Heart right ventricle (tissue), 16 donors: Measurements from ENCODE around the gene HNRNPA3. TPM values are rescaled to one million over a fixed set of nuclear protein-coding genes. Genes with fewer than 3 reads are reported as not detected.

Experiments used
- ATAC-seq, 8 donors: fragments of 200-7000 bp; cut with Tn5 transposase; one replicate each; pipeline ENCODE4 v1.9.1; 2020; ENCODE audit warnings: mild to moderate bottlenecking in 8 of 8, moderate library complexity in 8 of 8, moderate number of reproducible peaks in 1 of 8
- DNase-seq, 2 donors: peaks; one replicate each; pipeline ENCODE4 v3.0.0-alpha.2; 2020
- H3K27ac ChIP-seq, 10 donors: fragments of 200-600 bp; sonication (generic) in 2 of 10; one replicate each; pipeline versions ENCODE4 v1.5.0 to v1.8.0; 2020 to 2022; ENCODE audit warnings: mild to moderate bottlenecking in 3 of 10
- H3K27me3 ChIP-seq, 7 donors: fragments of 200-600 bp; one replicate each; pipeline ENCODE4 v1.8.0; 2021 to 2022; ENCODE audit warnings: mild to moderate bottlenecking in 2 of 7
- H3K36me3 ChIP-seq, 9 donors: fragments of 200-600 bp; sonication (generic) in 1 of 9; one replicate each; pipeline versions ENCODE4 v1.5.0 to v1.8.0; 2020 to 2022; ENCODE audit warnings: mild to moderate bottlenecking in 2 of 9
- H3K4me1 ChIP-seq, 9 donors: fragments of 200-600 bp; sonication (generic) in 1 of 9; one replicate each; pipeline versions ENCODE4 v1.5.0 to v1.8.0; 2020 to 2022; ENCODE audit warnings: mild to moderate bottlenecking in 4 of 9
- H3K4me3 ChIP-seq, 10 donors: fragments of 200-600 bp; sonication (generic) in 2 of 10; one replicate each; pipeline versions ENCODE4 v1.5.0 to v1.8.0; 2020 to 2022; ENCODE audit warnings: mild to moderate bottlenecking in 7 of 10, moderate library complexity in 2 of 10
- H3K9me3 ChIP-seq, 11 donors: fragments of 200-600 bp in 10 of 11; sonication (generic) in 2 of 11; one replicate each; pipeline versions ENCODE4 v1.5.0 to v1.8.0; 2013 to 2022; ENCODE audit warnings: mild to moderate bottlenecking in 2 of 11, control low read depth in 1 of 11, moderate library complexity in 1 of 11
- CTCF ChIP-seq, 9 donors: fragments of 200-600 bp; sonication (generic) in 2 of 9; IDR thresholded peaks; one replicate each; pipeline versions ENCODE4 v1.5.0 to v1.8.0; 2021 to 2022; ENCODE audit warnings: antibody characterized with exemption in 9 of 9, mild to moderate bottlenecking in 5 of 9, moderate library complexity in 1 of 9
- WGBS, 2 donors: extraction: QIAGEN DNeasy Blood & Tissue Kit; methylation state at CpG; one replicate each; pipeline ENCODE4 v1.1.7; 2013; ENCODE audit warnings: inconsistent platforms in 1 of 2; 5-methylcytosine and 5-hydroxymethylcytosine counted together
- intact Hi-C, 10 donors: fragments of 100-400 bp; cut with DNase I; formaldehyde crosslinking; loops; one replicate each; pipeline versions ENCODE4 v1.11.1 to v1.14.2; 2022
- polyA plus RNA-seq, 2 donors: library from polyadenylated mRNA; stranded (reverse); fragments of 200-250 nt; gene quantifications; one replicate each; pipeline ENCODE4 v1.2.3, GENCODE V29; 2013
- total RNA-seq, 10 donors: library from RNA; stranded (reverse); fragmentation: NEBNext Ultra II Directional in 3 of 10; extraction: Animal tissue kit (Norgen Biotek cat#: 25700) in 3 of 10; gene quantifications; one replicate each; pipeline versions ENCODE4 v1.2.1 to v1.2.4, GENCODE V29; 2021 to 2023
- donor health status: Arrhythmogenic right ventricular cardiomyopathy.
- donor health status: ischemic (EF 13 %, LVEDD 7.1; RV severe dilation, severe dysfunction).
- donor health status: healthy with polysubstance abuse.
- donor health status: DM: no; HTN: yes; CAD: no.
- donor health status: DM: no; HTN: no; CAD: no.
- donor health status: ischemic (EF 25% LVEDD 6.9; RV normal size, moderate dysfunction).
- donor health status: ischemic (EF 25% LVEDD 5.7; RV mildly dilated, moderate dysfunction).
- donor health status: healthy.
- donor health status: DM: yes; HTN: yes; CAD: no.
- donor health status: Ischemic cardiomyopathy.
- donor health status: ischemic (EF 35%, LVEDD 5.7; RV mildly dilated, moderate dysfunction).
- donor health status: nonischemic (EF 11% LVEDD 7.7; RV severe dilation, severe dysfunction).
- donor health status: DM: yes; HTN: yes; CAD: no.
- donor health status: PGD.
- donor health status: ischemic (EF 29% LVEDD 5.4; RV normal size, mild dysfunction).
- donor health status: nonischemic (EF 23%, LVEDD 6.1; RV moderate dilation, normal function).

Gene HNRNPA3
- total and polyA plus RNA-seq, 12 donors: 63.7 to 93.8 (median 80.1) TPM

GRCh38 chr2:177254433-177255226 is 42.0 kb downstream of the HNRNPA3 start:
- Histone ChIP-seq H3K36me3 (peaks cover 0 to 45% (median 0%) of the 10 kb centered on the region in 9 donors), H3K4me3 (no peak overlapping the region), H3K9me3 (peaks cover 0 to 5% (median 0%) of the 10 kb centered on the region in 11 donors), H3K27me3 (no peaks in the 10 kb centered on the region), H3K27ac (peak overlapping the region in 2 of 10 donors; percentile 7 to 29), H3K4me1 (peaks cover 20 to 99% (median 95%) of the 10 kb centered on the region in 9 donors)
- intact Hi-C loops: no loop called here
- ATAC-seq: peak in 1 of 8 donors; percentile 28
- DNase-seq: peak in 1 of 2 donors; percentile 31
- 50 to 54% methylated on average over 11 of the region's 11 CpGs for WGBS, 2 donors
- TF ChIP-seq CTCF (IDR thresholded peaks at IDR 0.05): peak in 7 of 9 donors; percentile 27 to 47 (median 38)

- peaks cover 0 to 5% (median 0%) of the 10 kb centered on the region in 11 donors for H3K9me3 ChIP-seq
- ATAC-seq (no peak), DNase-seq (no peak)
- no peak for TF ChIP-seq CTCF (IDR thresholded peaks at IDR 0.05)
- peaks cover 20 to 99% (median 95%) of the 10 kb centered on the region in 9 donors for H3K4me1 ChIP-seq
- no peak overlapping the region for H3K4me3 ChIP-seq
- peaks cover 0 to 42% (median 0%) of the 10 kb centered on the region in 9 donors for H3K36me3 ChIP-seq
- 54 to 63% methylated on average over 2 of the region's 2 CpGs for WGBS, 2 donors
- intact Hi-C loops: no loop called here
- no peaks in the 10 kb centered on the region for H3K27me3 ChIP-seq
- peak overlapping the region in 2 of 10 donors; percentile 7 to 29 for H3K27ac ChIP-seq
Measured at GRCh38 chr2:177255227-177255601, 42.6 kb downstream of the HNRNPA3 start.

GRCh38 chr2:177256026-177256425 is 43.4 kb downstream of the HNRNPA3 start:
- ATAC-seq (no peak), DNase-seq (no peak)
- intact Hi-C loops: no loop called here
- no peak for TF ChIP-seq CTCF (IDR thresholded peaks at IDR 0.05)
- no peaks in the 10 kb centered on the region for H3K27me3 ChIP-seq
- H3K9me3 ChIP-seq: peaks cover 0 to 5% (median 0%) of the 10 kb centered on the region in 11 donors
- H3K27ac ChIP-seq: peak overlapping the region in 2 of 10 donors; percentile 7 to 29
- H3K36me3 ChIP-seq: peaks cover 0 to 38% (median 0%) of the 10 kb centered on the region in 9 donors
- 82 to 84% methylated on average over 2 of the region's 2 CpGs for WGBS, 2 donors
- H3K4me3 ChIP-seq: no peak overlapping the region
- H3K4me1 ChIP-seq: peaks cover 19 to 99% (median 95%) of the 10 kb centered on the region in 9 donors

- TF ChIP-seq CTCF (IDR thresholded peaks at IDR 0.05): no peak
- Histone ChIP-seq H3K4me3 (peak overlapping the region in 1 of 10 donors; percentile 2), H3K4me1 (peaks cover 14 to 99% (median 95%) of the 10 kb centered on the region in 9 donors), H3K27ac (peak overlapping the region in 4 of 10 donors; percentile 27 to 45 (median 36)), H3K36me3 (peaks cover 0 to 38% (median 0%) of the 10 kb centered on the region in 9 donors), H3K9me3 (peaks cover 0 to 5% (median 0%) of the 10 kb centered on the region in 11 donors), H3K27me3 (no peaks in the 10 kb centered on the region)
- peak in 1 of 8 donors; percentile 37 for ATAC-seq
- intact Hi-C loops: no loop called here
- DNase-seq: no peak
- WGBS, 2 donors: 29 to 38% methylated on average over 3 of the region's 3 CpGs
Measured at GRCh38 chr2:177256695-177257094, 44.1 kb downstream of the HNRNPA3 start.
